HEK293 (cell line): ENCODE measurements around the gene UBE3A.

Source experiments
- CTCF ChIP-seq: fragments of 450-650 bp; formaldehyde crosslinking; IDR thresholded peaks from 2 replicates; pipeline ENCODE4 v1.5.1; 2016; ENCODE audit warnings: missing biosample characterization, missing genetic modification characterization
- SCRT1 ChIP-seq: fragments of 450-650 bp; formaldehyde crosslinking; IDR thresholded peaks from 2 replicates; pipeline ENCODE4 v1.5.1; 2016; ENCODE audit warnings: missing biosample characterization, missing genetic modification characterization, borderline replicate concordance
- TSHZ1 ChIP-seq: fragments of 450-650 bp; formaldehyde crosslinking; IDR thresholded peaks from 2 replicates; pipeline ENCODE4 v1.5.1; 2016; ENCODE audit warnings: missing biosample characterization, missing genetic modification characterization, borderline replicate concordance
- YY1 ChIP-seq: fragments of 450-650 bp; formaldehyde crosslinking; IDR thresholded peaks from 2 replicates; pipeline ENCODE4 v1.5.1; 2018; ENCODE audit warnings: missing biosample characterization, missing genetic modification characterization
- ZBTB8A ChIP-seq: fragments of 450-650 bp; formaldehyde crosslinking; IDR thresholded peaks from 2 replicates; pipeline ENCODE4 v1.5.1; 2016; ENCODE audit warnings: missing biosample characterization, missing genetic modification characterization
- ZNF23 ChIP-seq: fragments of 450-650 bp; formaldehyde crosslinking; IDR thresholded peaks from 2 replicates; pipeline ENCODE4 v1.5.1; 2016; ENCODE audit warnings: missing biosample characterization, missing genetic modification characterization, borderline replicate concordance
- ZNF274 ChIP-seq, 2 experiments: fragments of 200-500 bp in 1 of 2; fragments of 450-650 bp in 1 of 2; sonication (Bioruptor generic) in 1 of 2; formaldehyde crosslinking in 1 of 2; IDR thresholded peaks; 2 replicates each; pipeline versions ENCODE4 v1.5.1 to v1.6.1; 2014 to 2016; ENCODE audit warnings: borderline replicate concordance in 1 of 2, inconsistent platforms in 1 of 2, low read length in 1 of 2, missing biosample characterization in 1 of 2, missing genetic modification characterization in 1 of 2
- ZNF354C ChIP-seq: fragments of 450-650 bp; formaldehyde crosslinking; IDR thresholded peaks from 2 replicates; pipeline ENCODE4 v1.5.1; 2016; ENCODE audit warnings: missing biosample characterization, missing genetic modification characterization, low read depth, borderline replicate concordance
- ZNF585B ChIP-seq: fragments of 450-650 bp; formaldehyde crosslinking; IDR thresholded peaks from 2 replicates; pipeline ENCODE4 v1.5.1; 2016; ENCODE audit warnings: missing biosample characterization, missing genetic modification characterization
- ZNF707 ChIP-seq: fragments of 450-650 bp; formaldehyde crosslinking; IDR thresholded peaks from 2 replicates; pipeline ENCODE4 v1.5.1; 2016; ENCODE audit warnings: missing biosample characterization, missing genetic modification characterization
- ZNF768 ChIP-seq: fragments of 450-650 bp; formaldehyde crosslinking; IDR thresholded peaks from 2 replicates; pipeline ENCODE4 v1.5.1; 2018; ENCODE audit warnings: missing biosample characterization, mild to moderate bottlenecking, missing genetic modification characterization
- ZSCAN16 ChIP-seq: fragments of 450-650 bp; formaldehyde crosslinking; IDR thresholded peaks from 2 replicates; pipeline ENCODE4 v1.5.1; 2016; ENCODE audit warnings: missing biosample characterization, missing genetic modification characterization
- TF ChIP-seq, protein P1 (sequence below): fragments of 450-650 bp; formaldehyde crosslinking; IDR thresholded peaks from 2 replicates; pipeline ENCODE4 v1.5.1; 2016; ENCODE audit warnings: missing biosample characterization, missing genetic modification characterization
- TF ChIP-seq, protein P2 (sequence below): fragments of 450-650 bp; formaldehyde crosslinking; conservative IDR thresholded peaks from 2 replicates; pipeline ENCODE4 v1.5.1; 2016; ENCODE audit warnings: low read depth, missing biosample characterization, missing genetic modification characterization

DNA sequence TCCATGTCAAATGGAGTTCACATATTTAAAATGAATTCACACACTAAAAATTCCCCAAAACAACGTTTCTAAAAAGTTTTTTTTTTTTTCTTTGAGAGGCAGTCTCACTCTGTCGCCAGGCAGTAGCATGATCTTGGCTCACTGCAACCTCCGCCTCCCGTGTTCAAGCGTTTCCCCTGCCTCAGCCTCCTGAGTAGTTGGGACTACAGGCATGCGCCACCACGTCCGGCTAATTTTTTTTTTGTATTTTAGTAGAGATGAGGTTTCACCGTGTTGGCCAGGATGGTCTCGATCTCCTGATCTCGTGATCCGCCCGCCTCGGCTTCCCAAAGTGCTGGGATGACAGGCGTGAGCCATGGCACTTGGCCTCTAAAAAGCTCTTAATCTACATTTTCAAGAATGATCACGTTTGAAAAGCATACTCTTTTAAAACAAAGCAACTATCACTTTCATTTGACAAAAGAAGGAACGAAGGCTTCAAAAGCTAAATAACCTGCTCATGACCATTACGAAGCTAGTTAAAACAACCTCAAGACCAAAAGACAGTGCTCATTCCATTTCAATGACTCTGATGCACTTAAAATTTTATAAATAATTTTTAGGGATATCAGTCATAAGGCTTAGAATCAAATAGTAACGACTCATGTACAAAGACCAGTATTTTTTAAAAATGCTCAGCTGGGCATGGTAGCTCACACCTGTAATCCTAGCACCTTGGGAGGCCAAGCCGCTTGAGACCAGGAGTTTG is 5.5 kb downstream of the UBE3A start:
- TF ChIP-seq ZNF354C = no peak
- no peak for TF ChIP-seq CTCF
- TF ChIP-seq ZNF768 = no peak
- TF ChIP-seq ZSCAN16 (tag by site-specific recombination) = no peak
- TF ChIP-seq, protein P1, sequence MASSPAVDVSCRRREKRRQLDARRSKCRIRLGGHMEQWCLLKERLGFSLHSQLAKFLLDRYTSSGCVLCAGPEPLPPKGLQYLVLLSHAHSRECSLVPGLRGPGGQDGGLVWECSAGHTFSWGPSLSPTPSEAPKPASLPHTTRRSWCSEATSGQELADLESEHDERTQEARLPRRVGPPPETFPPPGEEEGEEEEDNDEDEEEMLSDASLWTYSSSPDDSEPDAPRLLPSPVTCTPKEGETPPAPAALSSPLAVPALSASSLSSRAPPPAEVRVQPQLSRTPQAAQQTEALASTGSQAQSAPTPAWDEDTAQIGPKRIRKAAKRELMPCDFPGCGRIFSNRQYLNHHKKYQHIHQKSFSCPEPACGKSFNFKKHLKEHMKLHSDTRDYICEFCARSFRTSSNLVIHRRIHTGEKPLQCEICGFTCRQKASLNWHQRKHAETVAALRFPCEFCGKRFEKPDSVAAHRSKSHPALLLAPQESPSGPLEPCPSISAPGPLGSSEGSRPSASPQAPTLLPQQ (tag by site-specific recombination) = no peak
- TF ChIP-seq ZNF707 (tag by site-specific recombination) = no peak
- TF ChIP-seq TSHZ1 (tag by site-specific recombination) = no peak
- TF ChIP-seq, protein P2, sequence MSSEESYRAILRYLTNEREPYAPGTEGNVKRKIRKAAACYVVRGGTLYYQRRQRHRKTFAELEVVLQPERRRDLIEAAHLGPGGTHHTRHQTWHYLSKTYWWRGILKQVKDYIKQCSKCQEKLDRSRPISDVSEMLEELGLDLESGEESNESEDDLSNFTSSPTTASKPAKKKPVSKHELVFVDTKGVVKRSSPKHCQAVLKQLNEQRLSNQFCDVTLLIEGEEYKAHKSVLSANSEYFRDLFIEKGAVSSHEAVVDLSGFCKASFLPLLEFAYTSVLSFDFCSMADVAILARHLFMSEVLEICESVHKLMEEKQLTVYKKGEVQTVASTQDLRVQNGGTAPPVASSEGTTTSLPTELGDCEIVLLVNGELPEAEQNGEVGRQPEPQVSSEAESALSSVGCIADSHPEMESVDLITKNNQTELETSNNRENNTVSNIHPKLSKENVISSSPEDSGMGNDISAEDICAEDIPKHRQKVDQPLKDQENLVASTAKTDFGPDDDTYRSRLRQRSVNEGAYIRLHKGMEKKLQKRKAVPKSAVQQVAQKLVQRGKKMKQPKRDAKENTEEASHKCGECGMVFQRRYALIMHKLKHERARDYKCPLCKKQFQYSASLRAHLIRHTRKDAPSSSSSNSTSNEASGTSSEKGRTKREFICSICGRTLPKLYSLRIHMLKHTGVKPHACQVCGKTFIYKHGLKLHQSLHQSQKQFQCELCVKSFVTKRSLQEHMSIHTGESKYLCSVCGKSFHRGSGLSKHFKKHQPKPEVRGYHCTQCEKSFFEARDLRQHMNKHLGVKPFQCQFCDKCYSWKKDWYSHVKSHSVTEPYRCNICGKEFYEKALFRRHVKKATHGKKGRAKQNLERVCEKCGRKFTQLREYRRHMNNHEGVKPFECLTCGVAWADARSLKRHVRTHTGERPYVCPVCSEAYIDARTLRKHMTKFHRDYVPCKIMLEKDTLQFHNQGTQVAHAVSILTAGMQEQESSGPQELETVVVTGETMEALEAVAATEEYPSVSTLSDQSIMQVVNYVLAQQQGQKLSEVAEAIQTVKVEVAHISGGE (tag by site-specific recombination) = no peak
- TF ChIP-seq ZBTB8A (tag by site-specific recombination) = no peak
- TF ChIP-seq YY1 (tag by site-specific recombination) = no peak
- no peak for TF ChIP-seq ZNF23 (tag by site-specific recombination)
- TF ChIP-seq ZNF585B (tag by site-specific recombination) = no peak
- no peak for TF ChIP-seq ZNF274 (IDR thresholded peaks at IDR 0.05; ENCODE audit: low read length)
- TF ChIP-seq ZNF274 (tag by site-specific recombination; IDR thresholded peaks at IDR 0.05; ENCODE audit: borderline replicate concordance) = no peak
- no peak for TF ChIP-seq SCRT1 (tag by site-specific recombination)
